HG02678 (cell line): Measurements from ENCODE around the gene LGALS7.
"Not testable (repeated sequence)": the region's sequence is repeated elsewhere in the genome, so short reads cannot be mapped to it uniquely, and the experiment has no call there.

Source experiments
- ATAC-seq: cut with Tn5 transposase; IDR thresholded peaks from one replicate; pipeline ENCODE4 v1.9.1; 2021; ENCODE audit warnings: mild to moderate bottlenecking, moderate library complexity; ENCODE audit not compliant: unreplicated experiment

Gene LGALS7

DNA sequence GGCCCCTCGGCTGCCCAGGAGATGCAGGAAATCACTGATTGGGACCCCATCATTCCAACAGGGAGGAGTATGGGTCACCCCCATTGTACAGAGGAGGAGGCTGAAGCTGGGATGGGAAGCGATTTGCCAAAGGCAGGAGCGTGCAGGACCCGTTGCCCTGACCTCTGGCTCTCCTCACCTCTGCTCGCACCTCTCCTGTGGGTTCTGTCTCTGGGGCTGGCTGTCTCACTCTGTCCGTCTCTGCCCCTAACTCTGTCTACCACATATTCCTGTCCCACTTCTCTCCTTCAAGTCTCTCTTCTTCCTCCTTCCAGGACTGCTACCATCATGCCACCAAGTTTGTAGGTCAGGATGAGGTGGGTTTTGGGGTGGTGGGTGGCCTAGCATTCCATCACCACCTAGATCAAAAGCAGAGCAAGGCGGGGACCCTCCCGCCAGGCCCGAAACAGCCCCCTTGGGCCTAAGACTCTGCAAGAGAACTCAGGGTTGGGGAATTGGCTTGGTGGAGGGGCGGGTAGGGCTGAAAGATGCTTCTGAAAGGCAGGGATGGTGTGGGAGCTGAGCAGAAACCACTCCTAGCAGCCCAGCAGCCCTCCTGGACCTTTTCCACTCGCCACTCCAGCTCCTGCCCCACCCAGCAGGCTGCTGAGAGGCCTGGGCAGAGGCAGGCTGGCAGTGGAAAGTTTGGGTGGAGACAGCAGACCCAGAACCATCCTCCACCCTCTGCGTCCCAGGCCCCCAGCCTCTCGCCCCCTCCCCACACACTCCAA, 1.0 kb upstream of the LGALS7 start:
- ATAC-seq, result no peak

DNA sequence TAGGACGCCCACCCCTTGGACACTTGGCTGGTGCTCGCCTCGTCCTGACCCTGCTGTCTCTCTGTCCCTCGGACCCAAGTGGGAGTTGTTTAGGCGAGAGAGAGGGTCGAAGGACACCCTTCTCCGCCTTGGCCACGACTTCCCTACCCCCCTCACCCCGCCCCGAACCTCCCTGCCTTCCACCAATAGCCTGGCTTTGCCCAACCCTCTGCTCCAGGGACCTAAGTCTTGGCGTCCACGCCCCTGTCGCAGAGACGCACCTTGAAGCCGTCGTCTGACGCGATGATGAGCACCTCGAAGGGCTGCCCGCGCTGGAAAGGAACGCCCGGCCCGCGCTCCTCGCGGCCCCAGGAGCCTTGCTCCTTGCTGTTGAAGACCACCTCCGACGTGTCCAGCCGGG, 1.7 kb downstream of the LGALS7 start:
- ATAC-seq, result not testable (repeated sequence)

DNA sequence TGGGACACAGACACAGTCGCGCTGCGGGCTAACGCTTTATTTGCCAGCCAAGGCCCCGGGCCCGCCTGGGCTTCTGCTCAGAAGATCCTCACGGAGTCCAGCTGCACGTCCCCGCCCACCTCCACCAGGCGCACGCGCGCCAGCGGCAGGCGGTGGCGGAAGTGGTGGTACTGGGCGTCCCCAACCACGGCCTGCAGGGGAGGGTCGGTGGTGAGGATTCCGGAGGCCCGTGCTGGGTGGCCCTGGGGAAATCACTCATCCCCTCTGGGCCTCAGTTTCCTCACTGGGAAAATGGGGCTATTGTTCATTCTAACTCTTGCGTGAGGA, 2.4 kb downstream of the LGALS7 start:
- ATAC-seq, result peak; percentile 70

DNA sequence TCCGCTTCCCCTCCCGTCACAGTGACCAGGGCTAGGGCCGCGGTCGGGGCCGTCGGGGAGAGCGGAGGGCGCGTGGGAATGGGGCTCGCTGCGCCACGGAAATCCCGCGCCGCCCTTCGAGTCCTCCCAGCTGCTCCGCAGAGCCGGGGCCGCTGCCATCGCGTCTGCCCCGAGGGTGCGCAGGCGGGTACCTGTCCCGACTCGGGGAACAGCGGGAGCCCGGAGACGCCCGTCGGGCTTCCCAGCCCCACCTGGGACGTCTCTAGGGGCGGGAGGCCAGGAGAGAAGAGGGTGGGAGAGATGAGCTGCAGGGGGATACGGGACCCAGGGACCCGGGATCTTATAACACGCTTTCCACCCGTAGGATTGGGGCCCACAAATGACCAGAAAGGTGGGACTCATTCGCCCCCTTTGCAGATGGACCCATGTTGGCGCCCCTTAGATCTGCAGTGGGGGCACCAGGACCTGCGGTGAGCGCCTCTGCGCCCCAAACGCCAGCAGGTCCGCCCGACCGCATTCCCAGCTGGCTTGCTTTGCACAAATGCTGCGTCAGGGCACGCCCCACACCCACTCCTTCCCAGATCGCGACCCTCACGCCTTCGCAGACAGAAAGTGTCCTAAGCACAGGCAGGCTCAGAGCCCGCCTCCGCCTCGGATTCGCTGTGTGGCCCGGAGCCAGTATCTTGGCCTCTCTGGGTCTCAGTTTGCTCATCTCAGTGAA, 2.9 kb downstream of the LGALS7 start:
- ATAC-seq, result peak; percentile 27

DNA sequence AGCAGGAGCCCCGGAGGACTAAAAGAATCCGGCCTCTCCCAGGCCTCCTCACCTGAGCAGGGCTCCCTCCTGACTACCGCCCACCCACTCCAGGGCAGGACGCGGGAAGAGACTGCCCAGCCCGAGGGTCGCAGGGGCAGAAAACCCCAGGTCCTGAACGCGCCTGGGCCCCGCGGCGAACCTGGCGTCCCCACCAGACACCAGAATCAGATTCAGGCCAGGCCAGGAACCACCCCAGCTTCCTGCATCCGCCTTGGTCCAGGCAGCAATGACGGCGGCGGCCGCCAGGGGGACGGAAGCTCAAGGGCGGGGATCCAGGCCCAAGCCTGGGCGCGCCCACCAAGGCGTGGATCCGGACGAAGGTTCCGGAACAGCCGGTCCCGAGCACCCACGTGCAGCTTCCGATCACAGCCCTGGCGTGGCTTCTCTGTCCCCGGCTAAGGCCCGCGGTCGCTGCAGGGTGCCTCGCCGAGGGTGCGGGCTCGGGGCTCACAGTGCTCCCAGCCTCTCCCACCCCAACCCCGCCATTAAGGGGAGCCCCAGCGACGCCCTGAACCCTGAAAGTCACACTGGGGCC, 3.6 kb downstream of the LGALS7 start:
- peak; percentile 60 for ATAC-seq

DNA sequence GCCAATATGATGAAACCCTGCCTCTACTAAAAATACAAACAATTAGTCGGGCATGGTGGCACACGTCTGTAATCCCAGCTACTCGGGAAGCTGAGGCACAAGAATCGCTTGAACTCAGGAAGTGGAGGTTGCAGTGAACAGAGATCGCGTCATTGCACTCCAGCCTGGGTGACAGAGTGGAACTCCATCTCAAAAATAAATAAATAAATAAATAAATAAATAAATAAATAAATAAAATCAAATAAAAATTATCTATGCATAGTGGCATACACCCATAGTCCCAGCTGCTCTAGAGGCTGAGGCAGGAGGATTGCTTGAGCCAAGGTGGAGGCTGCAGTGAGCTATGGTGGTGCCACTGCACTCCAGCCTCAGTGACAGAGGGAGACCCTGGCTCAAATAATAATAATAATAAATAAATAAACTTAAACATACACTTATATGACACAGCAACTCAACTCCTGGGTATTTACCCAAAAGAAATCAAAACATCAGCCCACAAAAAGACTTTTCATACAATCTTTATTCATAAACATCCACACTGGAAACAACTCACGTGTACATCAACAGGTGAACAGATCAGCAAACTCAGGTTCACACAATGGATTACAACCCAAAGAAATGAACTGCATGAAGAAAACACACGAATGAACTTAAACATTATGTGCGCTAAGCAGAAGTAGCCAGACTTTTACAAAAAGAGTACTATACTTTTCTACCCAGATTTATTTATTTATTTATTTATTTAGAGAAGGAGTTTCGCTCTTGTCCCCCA, 6.9 kb downstream of the LGALS7 start:
- ATAC-seq, result no peak

DNA sequence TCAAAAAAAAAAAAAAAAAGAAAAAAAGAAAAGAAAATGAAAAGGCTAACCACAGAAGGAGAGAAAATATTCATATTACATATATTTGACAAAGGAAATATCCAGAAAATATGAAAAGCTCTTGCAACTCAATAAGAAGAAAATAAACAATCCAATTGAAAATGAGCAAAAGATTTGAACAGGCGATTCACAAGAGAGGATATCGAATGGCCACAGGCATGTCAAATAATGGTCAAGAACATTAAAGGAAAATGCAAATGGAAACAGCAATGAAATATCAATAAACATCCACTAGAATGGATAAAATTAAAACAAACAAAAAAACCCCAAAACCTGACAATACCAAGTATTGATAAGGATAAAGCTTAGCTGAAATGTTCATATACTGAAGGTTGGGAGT, 8.1 kb downstream of the LGALS7 start:
- ATAC-seq, result no peak

DNA sequence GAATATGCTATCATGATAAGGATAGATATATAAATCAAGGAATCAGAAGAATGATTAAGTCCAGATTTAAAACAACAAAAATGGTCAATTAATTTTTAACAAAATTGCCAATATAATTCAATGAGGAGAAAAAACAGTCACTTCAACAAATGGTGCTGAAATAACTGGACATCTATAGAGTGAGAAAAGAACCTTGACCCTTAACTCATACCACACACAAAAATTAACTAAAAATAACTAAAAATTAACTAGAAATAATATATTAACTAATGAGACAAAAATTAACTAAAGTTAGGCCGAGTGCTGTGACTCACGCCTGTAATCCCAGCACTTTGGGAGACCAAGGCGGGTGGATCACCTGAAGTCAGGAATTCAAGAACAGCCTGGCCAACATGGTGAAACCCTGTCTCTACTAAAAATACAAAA, 9.5 kb downstream of the LGALS7 start:
- ATAC-seq, result no peak

DNA sequence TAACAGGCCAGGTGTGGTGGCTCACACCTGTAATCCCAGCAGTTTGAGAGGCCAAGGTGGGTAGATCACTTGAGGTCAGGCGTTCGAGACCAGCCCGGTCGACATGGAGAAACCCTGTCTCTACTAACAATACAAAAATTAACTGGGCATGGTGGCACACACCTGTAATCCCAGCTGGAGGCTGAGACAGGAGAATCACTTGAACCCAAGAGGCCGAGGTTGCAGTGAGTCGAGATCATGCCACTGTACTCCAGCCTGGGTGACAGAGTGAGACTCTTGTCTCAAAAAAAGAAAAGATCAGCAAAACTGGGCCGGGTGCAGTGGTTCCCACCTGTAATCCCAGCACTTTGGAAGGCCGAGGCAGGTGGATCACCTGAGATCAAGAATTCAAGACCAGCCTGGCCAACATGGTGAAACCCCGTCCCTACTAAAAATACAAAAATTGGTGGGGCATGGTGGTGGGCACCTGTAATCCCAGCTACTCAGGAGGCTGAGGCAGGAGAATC, 11.4 kb downstream of the LGALS7 start:
- not testable (repeated sequence) for ATAC-seq

DNA sequence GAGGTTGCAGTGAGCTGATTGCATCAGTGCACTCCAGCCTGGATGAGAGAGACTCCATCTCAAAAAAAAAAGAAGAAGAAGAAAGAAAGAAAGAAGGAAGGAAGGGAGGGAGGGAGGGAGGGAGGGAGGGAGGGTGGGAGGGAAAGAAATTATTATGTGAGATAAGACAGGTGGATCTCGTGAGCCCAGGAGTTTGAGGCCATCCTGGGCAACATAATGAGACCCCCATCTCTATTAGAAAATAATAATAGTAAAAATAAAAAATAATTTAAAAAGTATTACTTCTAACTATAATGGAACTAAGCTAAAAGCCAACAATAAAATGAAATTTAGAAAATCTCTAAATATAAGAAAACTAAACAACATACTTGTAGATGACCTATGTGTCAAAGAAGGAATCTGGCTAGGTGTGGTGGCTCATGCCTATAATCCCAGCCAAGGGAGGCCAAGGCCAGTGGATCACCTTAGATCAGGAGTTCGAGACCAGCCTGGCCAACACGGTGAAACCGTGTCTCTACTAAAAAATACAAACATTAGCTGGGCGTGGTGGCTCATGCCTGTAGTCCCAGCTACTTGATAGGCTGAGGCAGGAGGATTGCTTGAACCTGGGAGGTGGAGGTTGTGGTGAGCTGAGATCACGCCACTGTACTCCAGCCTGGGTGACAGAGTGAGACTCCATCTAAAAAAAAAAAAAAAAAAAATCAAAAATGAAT, 12.4 kb downstream of the LGALS7 start:
- not testable (repeated sequence) for ATAC-seq

DNA sequence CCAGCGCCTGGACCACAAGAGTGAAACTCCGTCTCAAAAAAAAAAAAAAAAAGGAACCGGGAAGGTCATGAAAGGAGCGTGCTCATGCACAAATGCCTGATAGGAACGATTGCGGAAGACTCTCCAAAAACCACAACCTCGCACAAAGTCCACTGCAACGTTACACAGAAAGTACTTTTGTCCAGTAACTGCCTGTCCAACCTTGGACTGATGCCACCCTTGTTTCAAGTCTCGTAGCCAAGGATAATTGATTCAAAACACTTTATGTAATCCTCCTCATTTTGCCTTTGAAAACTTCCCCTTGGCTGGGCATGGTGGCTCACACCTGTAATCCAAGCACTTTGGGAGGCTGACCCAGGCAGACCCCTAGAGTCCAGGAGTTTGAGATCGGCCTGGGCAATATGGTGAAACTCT, 13.7 kb downstream of the LGALS7 start:
- ATAC-seq, result no peak

DNA sequence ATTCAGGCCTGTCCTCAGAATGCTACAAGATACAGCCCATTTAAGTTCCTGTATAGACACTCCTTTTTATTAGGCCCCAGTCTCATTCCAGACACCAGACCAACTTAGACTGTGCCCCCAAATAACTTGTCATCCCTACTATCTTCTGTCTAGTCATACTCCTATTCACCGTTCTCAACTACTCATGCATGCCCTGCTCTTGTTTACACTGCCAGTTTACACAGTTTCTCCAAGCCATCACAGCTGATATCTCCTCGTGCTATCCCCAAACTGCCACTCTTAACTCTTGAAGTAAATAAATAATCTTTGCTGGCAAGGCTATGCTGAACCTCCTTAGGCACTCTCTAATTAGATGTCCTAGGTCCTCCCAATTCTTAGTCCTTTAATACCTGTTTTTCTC, 19.1 kb downstream of the LGALS7 start:
- ATAC-seq, result not testable (repeated sequence)

DNA sequence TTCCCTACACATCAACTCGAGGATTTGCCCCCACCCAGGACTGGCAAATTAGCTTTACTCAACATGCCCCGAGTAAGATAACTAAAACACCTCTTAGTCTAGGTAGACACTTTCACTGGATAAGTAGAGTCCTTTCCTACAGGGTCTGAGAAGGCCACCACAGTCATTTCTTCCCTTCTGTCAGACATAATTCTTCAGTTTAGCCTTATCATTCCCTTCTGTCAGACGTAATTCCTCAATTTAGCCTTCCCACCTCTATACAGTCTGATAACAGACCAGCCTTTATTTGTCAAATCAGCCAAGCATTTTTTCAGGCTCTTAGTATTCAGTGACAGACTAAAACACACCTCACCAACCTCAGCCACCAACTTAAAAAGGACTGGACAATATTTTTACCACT, 19.5 kb downstream of the LGALS7 start:
- ATAC-seq, result not testable (repeated sequence)

DNA sequence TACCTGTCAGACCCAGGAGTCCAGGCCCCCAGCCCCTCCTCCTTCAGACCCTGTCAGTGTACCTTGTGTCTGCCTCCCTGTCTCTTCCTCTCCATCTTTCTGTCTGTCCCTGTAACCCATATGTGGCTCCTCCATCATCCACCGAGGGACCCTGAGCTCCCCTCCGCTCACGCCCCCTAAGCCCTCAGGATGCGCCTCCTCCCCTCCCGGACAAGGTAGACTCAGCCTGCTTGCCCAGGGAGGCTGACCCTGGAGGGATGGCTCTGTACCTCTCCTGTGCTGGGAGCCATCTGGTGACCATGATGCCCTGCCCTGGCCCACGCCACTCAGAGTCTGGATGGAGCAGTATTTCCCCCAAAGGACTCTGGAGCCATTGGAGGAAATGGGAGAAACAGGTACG, 28.0 kb downstream of the LGALS7 start:
- no peak for ATAC-seq

DNA sequence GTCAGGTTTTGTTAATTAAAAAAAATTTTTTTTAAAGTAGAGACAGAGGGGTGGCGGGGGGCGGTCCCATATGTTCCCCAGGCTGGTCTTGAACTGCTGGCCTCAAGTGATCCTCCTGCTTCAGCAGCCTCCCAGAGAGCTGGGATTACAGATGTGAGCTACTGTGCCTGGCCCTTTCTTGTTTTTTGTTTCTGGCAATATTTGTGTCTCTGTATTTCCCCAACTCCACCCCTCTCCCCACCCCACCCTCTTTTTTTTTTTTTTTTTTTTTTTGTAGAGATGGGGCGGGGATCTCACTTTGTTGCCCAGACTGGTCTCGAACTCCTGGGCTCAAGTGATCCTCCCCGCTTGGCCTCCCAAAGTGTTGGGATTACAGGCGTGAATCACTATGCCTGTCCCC, 28.4 kb downstream of the LGALS7 start:
- ATAC-seq, result no peak

DNA sequence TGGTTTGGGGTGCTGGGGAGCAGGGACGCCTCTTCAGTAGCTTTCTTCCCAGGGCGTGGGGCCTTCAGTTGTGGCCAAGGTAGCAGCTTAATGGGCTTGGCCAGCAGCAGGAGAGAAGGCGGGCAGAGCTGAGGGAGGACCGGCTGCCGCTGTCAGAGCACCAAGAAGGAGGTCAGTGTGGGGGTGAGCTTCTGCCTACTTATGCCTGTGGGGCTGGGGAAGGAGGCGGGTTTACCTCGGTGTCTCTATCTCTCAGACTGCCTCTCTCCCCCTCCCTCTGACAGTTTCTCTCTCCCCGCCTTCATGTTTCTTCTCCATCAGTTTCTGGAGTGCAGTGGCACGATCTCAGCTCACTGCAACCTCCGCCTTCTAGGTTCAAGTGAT, 29.0 kb downstream of the LGALS7 start, which contains the start of gene CAPN12:
Gene CAPN12, minus strand, starts transcription at position 177 of the 384 bp plus-strand sequence. CDS start 309 bp downstream, outside the sequence.
- ATAC-seq, result no peak

DNA sequence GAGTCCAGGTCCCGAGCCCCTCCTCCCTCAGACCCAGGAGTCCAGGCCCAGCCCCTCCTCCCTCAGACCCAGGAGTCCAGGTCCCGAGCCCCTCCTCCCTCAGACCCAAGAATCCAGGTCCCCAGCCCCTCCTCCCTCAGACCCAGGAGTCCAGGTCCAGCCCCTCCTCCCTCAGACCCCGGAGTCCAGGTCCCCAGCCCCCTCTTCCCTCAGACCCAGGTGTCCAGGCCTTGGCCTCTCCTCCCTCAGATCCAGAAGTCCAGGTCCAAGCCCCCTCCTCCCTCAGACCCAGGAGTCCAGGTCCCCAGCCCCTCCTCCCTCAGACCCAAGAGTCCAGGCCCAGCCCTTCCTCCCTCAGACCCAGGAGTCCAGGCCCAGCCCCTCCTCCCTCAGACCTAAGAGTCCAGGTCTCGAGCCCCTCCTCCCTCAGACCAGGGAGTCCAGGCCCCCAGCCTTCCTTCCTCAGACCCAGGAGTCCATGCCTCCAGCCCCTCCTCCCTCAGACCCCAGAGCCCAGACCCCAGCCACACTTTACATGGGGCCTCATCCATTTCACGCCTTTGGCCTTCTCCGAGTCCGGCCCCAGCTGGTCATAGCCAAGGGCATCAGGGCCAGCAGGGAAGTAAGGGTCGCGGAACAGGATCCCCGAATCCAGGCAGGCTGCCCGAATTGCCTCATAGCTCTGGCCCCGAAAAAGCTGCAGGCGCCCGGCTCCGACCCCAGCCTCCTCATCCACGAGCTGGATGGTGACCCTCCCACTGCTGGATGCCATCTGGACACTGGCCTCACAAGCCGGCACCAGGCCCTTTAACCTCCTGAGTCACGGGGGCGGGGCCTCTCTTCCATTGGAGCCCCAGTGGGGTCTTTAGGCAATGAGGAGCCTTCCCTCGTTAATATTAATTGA, 29.7 kb downstream of the LGALS7 start:
- no peak for ATAC-seq

DNA sequence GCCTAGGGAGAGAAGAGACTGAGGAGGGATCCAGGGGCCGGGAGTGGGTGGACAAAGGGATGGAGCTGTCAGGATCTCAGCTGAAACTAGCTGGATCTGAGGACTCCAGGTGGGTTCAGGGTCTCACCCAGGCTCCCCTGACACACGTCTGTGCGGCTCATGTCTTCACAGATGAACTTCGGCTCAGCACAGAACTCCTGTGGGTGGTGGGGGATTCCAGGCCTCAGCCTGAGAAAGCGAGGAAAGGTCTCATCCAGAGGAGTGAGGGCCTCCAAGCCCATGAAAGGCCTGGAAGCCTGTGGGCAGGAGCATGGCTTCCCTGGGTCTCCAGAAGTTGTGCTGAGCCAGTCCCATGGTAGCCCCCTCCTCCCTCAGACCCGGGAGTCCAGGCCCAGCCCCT, 30.4 kb downstream of the LGALS7 start:
- ATAC-seq, result no peak

DNA sequence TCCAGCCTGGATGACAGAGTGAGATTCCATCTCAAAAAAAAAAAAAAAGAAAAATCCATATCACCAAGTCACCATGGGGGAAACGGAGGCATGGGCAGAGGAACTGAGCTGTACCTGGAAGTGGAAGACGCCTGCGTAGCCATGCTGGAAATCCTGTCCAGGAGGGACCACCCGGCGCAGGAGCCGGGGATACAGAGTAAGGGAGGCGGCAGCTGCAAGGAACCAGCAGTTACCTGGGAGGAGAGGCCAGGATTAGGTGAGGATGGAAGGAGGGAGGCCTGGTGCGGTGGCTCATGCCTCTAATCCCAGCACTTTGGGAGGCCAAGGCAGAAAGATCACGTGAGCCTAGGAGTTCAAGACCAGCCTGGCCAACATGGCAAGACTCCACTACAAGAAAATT, 31.0 kb downstream of the LGALS7 start:
- no peak for ATAC-seq
